Stimulated activated CD4-positive, alpha-beta T cell treated with anti-CD3 and anti-CD28 coated beads, Interleukin-1b, Interleukin-23, amount 100 ng/mL, for 24 hours (primary cell): Measurements from ENCODE around the gene RPL10.

Experiments
- DNase-seq, 4 experiments: peaks; one replicate each; pipeline ENCODE4 v3.0.0-alpha.2; 2020; ENCODE audit warnings: low read depth in 4 of 4, low spot score in 1 of 4

RPL10 gene

GRCh38 chrX:154397888-154398667 lies at the start of gene RPL10:
TSS of gene RPL10 (plus strand) at chrX:154398377. CDS start at chrX:154398520, 143 bp downstream.
- DNase-seq: peak; percentile 60 to 82 (median 70)

DNA sequence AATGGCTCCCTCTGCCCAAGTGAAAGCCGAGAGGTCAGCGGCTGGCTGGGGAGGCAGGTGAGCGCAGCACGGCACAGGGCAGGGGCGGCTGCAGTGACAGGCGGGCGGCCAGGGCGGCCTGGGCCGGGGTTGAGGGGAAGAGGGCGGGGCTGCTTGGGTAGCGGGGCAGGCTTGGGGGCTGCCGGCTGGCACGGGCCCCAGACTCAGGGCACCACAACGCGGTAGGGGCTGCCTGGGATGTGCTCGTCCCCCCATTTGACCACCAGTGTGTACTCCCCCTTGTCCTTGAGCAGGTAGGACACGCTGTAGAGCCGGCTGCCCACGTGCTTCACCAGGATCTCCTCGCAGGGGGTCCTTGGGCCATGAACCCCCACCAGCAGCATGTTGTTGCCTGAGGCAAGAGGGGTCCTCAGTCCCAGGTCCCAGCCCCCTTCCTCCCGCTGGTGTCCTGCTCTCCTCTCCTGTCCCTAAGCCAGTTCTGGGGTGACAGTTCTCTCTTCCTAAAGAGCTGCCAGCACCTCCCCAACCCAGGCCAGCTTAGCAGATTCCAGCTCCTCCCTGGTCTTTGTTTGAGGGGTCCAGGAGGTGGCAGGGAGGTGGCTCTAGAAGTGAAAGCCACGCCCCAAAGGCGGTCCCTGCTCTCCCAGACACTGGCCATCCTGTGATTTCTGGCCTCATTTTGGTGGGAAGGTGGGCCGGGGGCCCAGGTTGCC lies 49.4 kb upstream of the RPL10 start:
- no peak for DNase-seq

DNA sequence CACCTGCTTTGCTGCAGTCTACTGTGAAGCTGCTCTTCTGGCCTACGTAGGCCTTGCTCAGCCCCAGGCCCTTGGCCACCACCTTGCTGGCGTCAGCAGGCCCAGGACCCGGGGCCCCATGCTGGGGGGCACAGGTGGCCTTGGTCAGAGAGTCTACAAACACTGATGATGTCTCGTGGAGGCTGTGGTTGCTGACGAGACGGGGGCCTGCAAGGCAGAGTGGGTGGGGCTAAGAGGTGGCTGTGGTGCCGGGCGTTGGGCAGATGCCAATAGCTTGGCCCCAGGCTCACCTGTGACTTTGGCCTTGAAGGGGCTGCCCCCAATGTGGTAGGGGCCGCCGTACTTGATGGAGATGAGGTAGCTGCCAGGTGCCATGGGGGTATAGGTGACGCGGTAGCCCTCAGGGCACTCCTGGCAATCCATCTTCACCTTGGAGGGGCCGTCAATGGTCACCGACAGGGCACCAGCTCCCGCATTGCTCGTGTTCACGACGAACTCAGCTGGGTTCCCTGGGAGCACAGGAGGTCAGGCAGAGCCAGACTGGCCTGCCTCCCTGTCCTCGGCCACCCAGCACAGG lies 48.7 kb upstream of the RPL10 start:
- DNase-seq: no peak

GRCh38 chrX:154349979-154350378 lies 48.2 kb upstream of the RPL10 start:
- DNase-seq: no peak

- DNase-seq: no peak
Measured at GRCh38 chrX:154350429-154351182, 47.6 kb upstream of the RPL10 start.

- no peak for DNase-seq
Measured at GRCh38 chrX:154351183-154352011, 46.8 kb upstream of the RPL10 start.

- DNase-seq: no peak
Measured at GRCh38 chrX:154352012-154352401, 46.2 kb upstream of the RPL10 start.

GRCh38 chrX:154352466-154352865 lies 45.7 kb upstream of the RPL10 start:
- no peak for DNase-seq

- DNase-seq: no peak
Measured at GRCh38 chrX:154353172-154353843, 44.9 kb upstream of the RPL10 start.

DNA sequence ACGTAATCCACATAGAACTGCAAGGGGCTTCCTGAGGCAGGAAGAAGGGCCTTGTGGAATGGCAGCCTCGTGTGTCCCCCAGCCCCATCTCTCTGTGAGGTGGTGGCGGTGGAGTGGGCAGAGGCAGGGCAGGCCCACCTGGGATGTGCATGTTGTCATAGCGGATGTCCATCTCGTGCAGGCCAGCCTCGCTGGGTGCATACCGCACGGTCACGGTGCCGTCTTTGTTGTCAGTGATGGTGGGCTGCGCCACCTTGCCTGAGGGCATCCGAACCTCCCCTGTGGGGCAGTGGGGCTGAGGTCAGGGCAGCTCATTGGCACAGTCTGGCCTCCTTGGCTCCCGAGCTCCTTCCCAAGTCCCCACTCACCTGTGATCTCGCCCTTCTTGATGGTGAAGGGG lies 44.2 kb upstream of the RPL10 start:
- DNase-seq: no peak

- no peak for DNase-seq
Measured at GRCh38 chrX:154354516-154354915, 43.7 kb upstream of the RPL10 start.

DNA sequence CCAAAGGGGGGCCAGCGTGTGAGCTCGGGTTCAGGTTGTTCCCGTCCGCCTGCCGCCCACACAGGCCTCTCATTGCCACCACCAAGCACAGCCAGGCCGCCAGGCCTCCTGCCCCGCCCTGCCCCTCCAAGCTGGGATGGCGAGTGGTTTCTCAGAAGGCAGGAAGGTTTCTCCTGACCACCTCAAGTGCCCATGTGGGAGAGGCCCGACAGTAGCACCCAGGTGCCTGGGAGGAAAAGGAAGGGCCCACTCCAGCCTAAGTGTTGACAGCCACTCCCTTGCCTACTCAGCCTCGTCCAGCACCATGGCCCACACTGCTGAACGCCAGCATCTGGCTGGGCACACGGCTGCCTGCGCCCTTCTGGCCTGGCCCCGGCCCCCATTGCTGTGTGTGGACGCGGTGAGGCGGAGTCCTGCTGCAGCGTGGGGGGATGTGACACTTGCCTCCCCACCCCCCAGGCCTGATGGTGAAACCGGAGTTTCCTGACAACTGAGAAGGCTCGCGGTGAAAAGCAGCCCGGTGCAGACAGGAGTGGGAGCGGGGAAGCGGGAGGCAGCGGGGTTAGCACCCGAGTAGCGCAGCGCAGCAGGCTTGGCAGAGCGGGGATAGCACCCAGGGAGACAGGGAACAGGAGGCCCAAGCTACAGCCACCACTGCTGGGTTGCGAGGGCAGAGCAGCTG lies 42.9 kb upstream of the RPL10 start:
- DNase-seq: no peak

- no peak for DNase-seq
Measured at GRCh38 chrX:154355776-154356140, 42.4 kb upstream of the RPL10 start.

DNA sequence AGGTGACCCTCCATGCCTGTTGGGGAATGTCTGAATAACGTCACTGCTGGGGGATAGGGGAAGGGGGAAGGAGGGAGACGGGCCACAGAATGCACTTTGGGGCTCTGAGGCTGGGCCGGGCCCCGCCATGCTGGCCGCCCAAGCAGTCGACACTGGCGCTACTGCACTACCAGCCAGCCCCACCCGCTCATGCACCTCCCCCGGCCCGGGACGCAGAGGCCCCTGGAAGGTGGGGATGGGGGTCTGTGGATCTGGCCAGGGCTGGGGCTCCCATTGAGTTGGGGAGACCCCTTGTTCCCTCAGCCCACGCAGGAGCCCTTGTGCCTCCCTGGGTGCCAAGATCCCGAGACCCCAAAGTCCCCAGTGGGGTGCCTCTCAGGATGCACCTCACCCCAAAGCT lies 41.6 kb upstream of the RPL10 start:
- DNase-seq: no peak

GRCh38 chrX:154357205-154357604 lies 41.0 kb upstream of the RPL10 start:
- DNase-seq: no peak

- DNase-seq: no peak
Measured at GRCh38 chrX:154358011-154358410, 40.2 kb upstream of the RPL10 start.

GRCh38 chrX:154358829-154359228 lies 39.3 kb upstream of the RPL10 start:
- DNase-seq: no peak

DNA sequence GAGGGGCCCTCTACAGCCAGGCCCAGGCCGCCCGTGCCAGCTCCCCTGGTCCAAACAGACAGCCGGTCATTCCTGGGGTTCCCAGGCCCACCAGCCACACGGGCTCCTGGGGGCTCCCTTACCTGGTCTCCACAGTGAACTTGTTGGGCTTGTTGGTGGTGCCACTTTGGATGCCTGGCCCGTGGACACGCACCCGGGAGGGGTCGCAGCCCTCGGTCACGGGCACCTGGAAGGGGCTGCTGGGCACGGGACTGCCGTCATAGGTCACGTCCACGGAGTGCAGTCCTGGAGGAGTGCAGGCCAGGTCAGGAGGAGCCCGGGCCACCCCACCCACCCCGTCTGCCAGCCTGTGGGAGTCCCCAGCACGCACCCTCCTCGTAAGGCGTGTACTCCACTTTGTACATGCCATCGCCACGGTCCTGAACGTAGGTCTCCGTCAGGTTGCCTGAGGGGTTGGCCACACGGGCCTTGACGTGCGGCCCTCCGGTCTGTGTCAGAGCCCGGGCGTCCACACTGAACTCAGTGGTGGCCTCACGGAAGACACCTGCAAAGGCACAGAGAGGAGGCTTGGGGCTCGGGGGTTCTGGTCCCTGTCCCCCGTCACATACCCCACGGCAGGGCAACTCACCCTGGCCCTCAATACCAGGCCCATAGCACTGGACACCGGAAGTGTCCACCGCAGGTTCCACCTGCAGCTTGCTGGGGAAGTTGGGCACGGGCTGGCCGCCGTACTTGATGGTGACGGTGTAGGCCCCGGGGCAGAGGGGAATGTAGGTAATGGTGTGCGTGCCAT lies 38.6 kb upstream of the RPL10 start:
- DNase-seq: no peak
